Measurements from ENCODE around the gene ANKS1B.

The ANKS1B gene

DNA sequence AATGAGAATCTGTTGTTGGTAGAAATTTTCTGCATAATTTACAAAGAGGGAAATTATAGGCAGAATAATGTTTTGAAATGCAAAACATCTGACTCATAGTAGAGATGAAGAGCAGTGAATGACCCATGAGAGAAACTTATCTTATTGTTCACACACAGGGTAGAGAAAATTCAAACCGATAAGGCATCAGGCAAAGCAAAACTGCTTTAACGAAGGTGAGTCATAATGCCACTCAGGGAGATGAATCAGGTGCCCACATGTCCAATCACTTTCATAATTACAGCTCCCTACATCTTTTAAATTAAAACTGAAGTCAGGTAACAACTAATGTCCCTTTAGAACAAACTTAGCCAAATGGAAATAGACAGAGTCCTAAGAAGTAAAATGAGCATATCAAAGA lies 602.7 kb downstream of the ANKS1B start:
- TF ChIP-seq EZH2phosphoT487 (IDR thresholded peaks at IDR 0.05; ENCODE audit: borderline replicate concordance): no peak
- TF ChIP-seq, protein P1, sequence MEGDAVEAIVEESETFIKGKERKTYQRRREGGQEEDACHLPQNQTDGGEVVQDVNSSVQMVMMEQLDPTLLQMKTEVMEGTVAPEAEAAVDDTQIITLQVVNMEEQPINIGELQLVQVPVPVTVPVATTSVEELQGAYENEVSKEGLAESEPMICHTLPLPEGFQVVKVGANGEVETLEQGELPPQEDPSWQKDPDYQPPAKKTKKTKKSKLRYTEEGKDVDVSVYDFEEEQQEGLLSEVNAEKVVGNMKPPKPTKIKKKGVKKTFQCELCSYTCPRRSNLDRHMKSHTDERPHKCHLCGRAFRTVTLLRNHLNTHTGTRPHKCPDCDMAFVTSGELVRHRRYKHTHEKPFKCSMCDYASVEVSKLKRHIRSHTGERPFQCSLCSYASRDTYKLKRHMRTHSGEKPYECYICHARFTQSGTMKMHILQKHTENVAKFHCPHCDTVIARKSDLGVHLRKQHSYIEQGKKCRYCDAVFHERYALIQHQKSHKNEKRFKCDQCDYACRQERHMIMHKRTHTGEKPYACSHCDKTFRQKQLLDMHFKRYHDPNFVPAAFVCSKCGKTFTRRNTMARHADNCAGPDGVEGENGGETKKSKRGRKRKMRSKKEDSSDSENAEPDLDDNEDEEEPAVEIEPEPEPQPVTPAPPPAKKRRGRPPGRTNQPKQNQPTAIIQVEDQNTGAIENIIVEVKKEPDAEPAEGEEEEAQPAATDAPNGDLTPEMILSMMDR (conservative IDR thresholded peaks at IDR 0.05; ENCODE audit: low read length): no peak
- Histone ChIP-seq H3F3A (ENCODE audit: low read depth) (no peaks in the 10 kb centered on the region), H4K20me1 (ENCODE audit: insufficient read depth, low read length, poor library complexity, severe bottlenecking) (no peaks in the 10 kb centered on the region), H3K9me2 (replicated peaks; ENCODE audit: low read depth, low read length) (no peaks in the 10 kb centered on the region), H3K4me2 (ENCODE audit: low read depth, low read length, poor library complexity, severe bottlenecking) (no peak overlapping the region), H3K9me3 (ENCODE audit: insufficient read depth, low read depth, low read length) (no peaks in the 10 kb centered on the region), H3K4me3 (ENCODE audit: low read length, poor library complexity, severe bottlenecking) (no peak overlapping the region), H3K4me1 (ENCODE audit: insufficient read depth, low read length, poor library complexity, severe bottlenecking) (no peaks in the 10 kb centered on the region), H3K36me3 (ENCODE audit: insufficient read depth, low read length) (no peaks in the 10 kb centered on the region), H3K79me2 (ENCODE audit: insufficient read depth, low read length) (no peaks in the 10 kb centered on the region), H2AFZ (ENCODE audit: low read length) (no peak overlapping the region), H3K9ac (ENCODE audit: low read depth, low read length, poor library complexity, severe bottlenecking) (no peak overlapping the region), H3K27me3 (ENCODE audit: insufficient read depth, low read length, poor library complexity, severe bottlenecking) (no peaks in the 10 kb centered on the region)

DNA sequence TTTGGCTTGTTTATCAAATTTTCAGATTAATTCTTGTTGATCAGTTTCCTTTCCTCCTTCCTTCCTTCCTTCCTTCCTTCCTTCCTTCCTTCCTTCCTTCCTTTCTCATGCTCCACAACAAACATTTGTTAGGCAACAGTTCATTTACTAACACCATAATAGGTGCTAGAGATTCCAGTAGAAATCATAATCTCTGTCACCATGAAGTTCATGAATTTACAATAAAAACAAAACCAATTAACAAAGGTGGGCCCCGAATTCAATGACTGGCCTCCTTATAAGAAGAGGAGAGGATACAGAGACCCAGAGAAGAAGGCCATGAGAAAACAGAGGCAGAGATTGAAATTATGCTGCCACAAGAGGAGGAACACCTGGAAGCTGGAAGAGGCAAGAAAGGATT lies 604.0 kb downstream of the ANKS1B start:
- H3K4me1 ChIP-seq (ENCODE audit: insufficient read depth, low read length, poor library complexity, severe bottlenecking): no peaks in the 10 kb centered on the region
- no peaks in the 10 kb centered on the region for H3F3A ChIP-seq (ENCODE audit: low read depth)
- no peak overlapping the region for H3K9ac ChIP-seq (ENCODE audit: low read depth, low read length, poor library complexity, severe bottlenecking)
- H3K27me3 ChIP-seq (ENCODE audit: insufficient read depth, low read length, poor library complexity, severe bottlenecking): no peaks in the 10 kb centered on the region
- H3K36me3 ChIP-seq (ENCODE audit: insufficient read depth, low read length): no peaks in the 10 kb centered on the region
- no peak overlapping the region for H2AFZ ChIP-seq (ENCODE audit: low read length)
- no peak overlapping the region for H3K4me2 ChIP-seq (ENCODE audit: low read depth, low read length, poor library complexity, severe bottlenecking)
- no peaks in the 10 kb centered on the region for H3K9me2 ChIP-seq (replicated peaks; ENCODE audit: low read depth, low read length)
- no peaks in the 10 kb centered on the region for H4K20me1 ChIP-seq (ENCODE audit: insufficient read depth, low read length, poor library complexity, severe bottlenecking)
- no peaks in the 10 kb centered on the region for H3K9me3 ChIP-seq (ENCODE audit: insufficient read depth, low read depth, low read length)
- no peak for TF ChIP-seq EZH2phosphoT487 (IDR thresholded peaks at IDR 0.05; ENCODE audit: borderline replicate concordance)
- H3K79me2 ChIP-seq (ENCODE audit: insufficient read depth, low read length): no peaks in the 10 kb centered on the region
- H3K4me3 ChIP-seq (ENCODE audit: low read length, poor library complexity, severe bottlenecking): no peak overlapping the region

DNA sequence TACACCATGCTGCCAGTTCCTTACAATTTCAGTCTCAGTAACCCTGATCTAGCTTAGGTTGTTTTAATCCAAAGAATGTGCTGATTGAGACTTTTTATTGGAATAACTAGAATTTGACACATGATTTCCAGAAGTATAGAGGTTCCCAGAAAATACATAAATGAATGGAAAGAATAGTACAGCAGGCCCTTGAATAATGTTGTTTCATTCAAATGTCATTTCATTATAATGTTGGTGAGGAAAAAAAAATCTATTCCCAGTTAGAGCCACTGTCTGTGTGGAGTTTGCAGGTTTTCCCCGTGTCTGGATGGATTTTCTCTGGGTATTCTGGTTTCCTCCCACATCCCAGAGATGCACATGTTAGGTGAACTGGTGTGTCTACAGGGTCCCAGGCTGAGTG lies 610.7 kb downstream of the ANKS1B start:
- Histone ChIP-seq H3K79me2 (ENCODE audit: insufficient read depth, low read length) (no peaks in the 10 kb centered on the region), H4K20me1 (ENCODE audit: insufficient read depth, low read length, poor library complexity, severe bottlenecking) (no peaks in the 10 kb centered on the region), H3K9me3 (ENCODE audit: insufficient read depth, low read depth, low read length) (no peaks in the 10 kb centered on the region), H3F3A (ENCODE audit: low read depth) (no peaks in the 10 kb centered on the region), H3K4me3 (ENCODE audit: low read length, poor library complexity, severe bottlenecking) (no peak overlapping the region), H3K9me2 (replicated peaks; ENCODE audit: low read depth, low read length) (no peaks in the 10 kb centered on the region), H3K27me3 (ENCODE audit: insufficient read depth, low read length, poor library complexity, severe bottlenecking) (no peaks in the 10 kb centered on the region), H3K9ac (ENCODE audit: low read depth, low read length, poor library complexity, severe bottlenecking) (no peak overlapping the region), H2AFZ (ENCODE audit: low read length) (no peak overlapping the region), H3K4me2 (ENCODE audit: low read depth, low read length, poor library complexity, severe bottlenecking) (no peak overlapping the region), H3K36me3 (ENCODE audit: insufficient read depth, low read length) (no peaks in the 10 kb centered on the region), H3K4me1 (ENCODE audit: insufficient read depth, low read length, poor library complexity, severe bottlenecking) (no peaks in the 10 kb centered on the region)
- no peak for TF ChIP-seq EZH2phosphoT487 (IDR thresholded peaks at IDR 0.05; ENCODE audit: borderline replicate concordance)
- TF ChIP-seq, protein P1 (conservative IDR thresholded peaks at IDR 0.05; ENCODE audit: low read length): no peak

DNA sequence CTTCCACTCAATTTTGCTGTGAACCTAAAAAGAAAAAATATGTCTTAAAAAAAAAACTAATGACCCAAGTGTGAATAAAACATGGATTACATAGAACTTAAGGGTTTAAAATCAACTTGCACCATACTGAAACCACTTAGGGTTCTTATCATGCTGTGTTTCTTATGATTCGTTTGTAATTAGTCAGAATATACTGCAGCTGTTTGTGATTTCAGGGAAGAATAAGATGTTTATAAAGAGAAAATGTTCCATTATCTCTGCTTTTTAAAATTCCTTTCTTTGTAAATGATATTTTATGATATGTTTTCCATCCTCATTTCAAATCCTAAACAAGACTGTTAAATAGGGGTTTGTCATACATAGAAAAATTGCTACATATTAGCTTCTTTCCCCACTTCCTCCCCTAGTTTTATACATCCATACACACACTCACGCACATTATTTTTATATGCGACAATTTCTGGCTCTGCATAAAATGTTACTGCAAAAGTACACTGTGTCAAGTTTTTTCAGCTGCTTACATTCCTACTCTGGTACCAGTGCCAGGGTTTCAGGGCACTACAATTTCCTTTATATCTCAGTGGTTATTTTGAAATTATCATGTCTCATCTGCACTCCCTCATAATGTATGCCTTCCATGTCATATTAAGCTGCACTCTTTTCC lies 612.3 kb downstream of the ANKS1B start:
- no peaks in the 10 kb centered on the region for H3K4me1 ChIP-seq (ENCODE audit: insufficient read depth, low read length, poor library complexity, severe bottlenecking)
- H4K20me1 ChIP-seq (ENCODE audit: insufficient read depth, low read length, poor library complexity, severe bottlenecking): no peaks in the 10 kb centered on the region
- no peak overlapping the region for H3K4me2 ChIP-seq (ENCODE audit: low read depth, low read length, poor library complexity, severe bottlenecking)
- TF ChIP-seq, protein P1 (conservative IDR thresholded peaks at IDR 0.05; ENCODE audit: low read length): no peak
- TF ChIP-seq EZH2phosphoT487 (IDR thresholded peaks at IDR 0.05; ENCODE audit: borderline replicate concordance): no peak
- no peaks in the 10 kb centered on the region for H3F3A ChIP-seq (ENCODE audit: low read depth)
- H3K79me2 ChIP-seq (ENCODE audit: insufficient read depth, low read length): no peaks in the 10 kb centered on the region
- no peak overlapping the region for H3K4me3 ChIP-seq (ENCODE audit: low read length, poor library complexity, severe bottlenecking)
- H3K9me3 ChIP-seq (ENCODE audit: insufficient read depth, low read depth, low read length): no peaks in the 10 kb centered on the region
- no peak overlapping the region for H2AFZ ChIP-seq (ENCODE audit: low read length)
- H3K36me3 ChIP-seq (ENCODE audit: insufficient read depth, low read length): no peaks in the 10 kb centered on the region
- H3K9ac ChIP-seq (ENCODE audit: low read depth, low read length, poor library complexity, severe bottlenecking): no peak overlapping the region
- H3K27me3 ChIP-seq (ENCODE audit: insufficient read depth, low read length, poor library complexity, severe bottlenecking): no peaks in the 10 kb centered on the region
- H3K9me2 ChIP-seq (replicated peaks; ENCODE audit: low read depth, low read length): no peaks in the 10 kb centered on the region
